Right ventricle myocardium inferior (tissue), 1 donor: ENCODE data around the gene BBS7. TPM values are rescaled to one million over a fixed set of nuclear protein-coding genes. Genes with fewer than 3 reads are reported as not detected.
A peak's percentile ranks its signal among the peaks of the same experiment; 100 is the strongest.

Experiments
- ATAC-seq: fragments of 200-7000 bp; cut with Tn5 transposase; one replicate; pipeline ENCODE4 v1.9.1; 2020; ENCODE audit warnings: mild to moderate bottlenecking, moderate library complexity
- DNase-seq: peaks from one replicate; pipeline ENCODE4 v3.0.0; 2021; ENCODE audit errors: missing footprints
- intact Hi-C: fragments of 100-400 bp; cut with DNase I; formaldehyde crosslinking; loops from one replicate; pipeline ENCODE4 v1.11.0; 2022
- long read RNA-seq: library from polyadenylated mRNA; unstranded; transcript quantifications from one replicate; pipeline ENCODE4 v2.0.0, GENCODE V29; 2021
- total RNA-seq: library from RNA; stranded (reverse); fragmentation: NEBNext Ultra II Directional; extraction: Animal tissue kit (Norgen Biotek cat#: 25700); gene quantifications from one replicate; pipeline ENCODE4 v1.2.1, GENCODE V29; 2021
- donor health status: DM: no; HTN: yes; CAD: no; lungs with severe emphysema.

Gene BBS7
- 5.4 TPM for total RNA-seq
- long read RNA-seq, partial matches to known transcripts, result 0 of 4 reads
- long read RNA-seq, other reads (novel, unspliced or antisense), result 2 of 4 reads

GRCh38 chr4:121869841-121870822 lies at the start of gene BBS7:
TSS of gene BBS7 (minus strand) at chr4:121870474. CDS start at chr4:121870313, 161 bp downstream.
- intact Hi-C loops, result no loop called here
- ATAC-seq (peak; percentile 100), DNase-seq (peak; percentile 99)

GRCh38 chr4:121913667-121914066 lies 43.4 kb upstream of the BBS7 start:
- intact Hi-C loops, result no loop called here
- ATAC-seq (no peak), DNase-seq (no peak)

- ATAC-seq (no peak), DNase-seq (no peak)
- intact Hi-C loops, result no loop called here
Observed at GRCh38 chr4:121908346-121908745, 38.1 kb upstream of the BBS7 start.

GRCh38 chr4:121900132-121900983 lies 30.1 kb upstream of the BBS7 start:
- intact Hi-C loops, result no loop called here
- DNase-seq, result no peak
- peak; percentile 34 for ATAC-seq

GRCh38 chr4:121898150-121898549 lies 27.9 kb upstream of the BBS7 start:
- intact Hi-C loops, result no loop called here
- DNase-seq, result no peak
- no peak for ATAC-seq

GRCh38 chr4:121888134-121888533 lies 17.9 kb upstream of the BBS7 start:
- no peak for DNase-seq
- intact Hi-C loops, result no loop called here
- no peak for ATAC-seq

- no peak for ATAC-seq
- intact Hi-C loops, result no loop called here
- DNase-seq, result no peak
Observed at GRCh38 chr4:121885115-121885514, 14.8 kb upstream of the BBS7 start.

GRCh38 chr4:121881158-121881557 lies 10.9 kb upstream of the BBS7 start:
- DNase-seq, result no peak
- intact Hi-C loops, result no loop called here
- ATAC-seq, result no peak

GRCh38 chr4:121879135-121879534 lies 8.9 kb upstream of the BBS7 start:
- no peak for ATAC-seq
- intact Hi-C loops, result no loop called here
- DNase-seq, result no peak

GRCh38 chr4:121877041-121877773 lies 6.9 kb upstream of the BBS7 start:
- DNase-seq (no peak), ATAC-seq (no peak)
- intact Hi-C loops, result no loop called here

GRCh38 chr4:121876070-121876469 lies 5.8 kb upstream of the BBS7 start:
- no peak for ATAC-seq
- no peak for DNase-seq
- intact Hi-C loops, result no loop called here

GRCh38 chr4:121875652-121876051 lies 5.4 kb upstream of the BBS7 start:
- ATAC-seq (no peak), DNase-seq (no peak)
- intact Hi-C loops, result no loop called here

- no peak for DNase-seq
- intact Hi-C loops, result no loop called here
- ATAC-seq, result no peak
Observed at GRCh38 chr4:121873604-121874003, 3.3 kb upstream of the BBS7 start.

GRCh38 chr4:121863799-121864198 lies 6.5 kb downstream of the BBS7 start:
- ATAC-seq (no peak), DNase-seq (no peak)
- intact Hi-C loops, result no loop called here

GRCh38 chr4:121861426-121861825 lies 8.8 kb downstream of the BBS7 start:
- intact Hi-C loops, result no loop called here

GRCh38 chr4:121860121-121860520 lies 10.2 kb downstream of the BBS7 start:
- ATAC-seq (no peak), DNase-seq (no peak)
- intact Hi-C loops, result no loop called here

More at GRCh38 chr4:121861426-121861825, 8.8 kb downstream of the BBS7 start:
- DNase-seq (no peak), ATAC-seq (no peak)

- no peak for DNase-seq
- no peak for ATAC-seq
- intact Hi-C loops, result no loop called here
Observed at GRCh38 chr4:121851354-121851753, 18.9 kb downstream of the BBS7 start.

GRCh38 chr4:121846662-121847061 lies 23.6 kb downstream of the BBS7 start:
- no peak for ATAC-seq
- intact Hi-C loops, result no loop called here
- no peak for DNase-seq

GRCh38 chr4:121842862-121843261 lies 27.4 kb downstream of the BBS7 start:
- DNase-seq, result no peak
- no peak for ATAC-seq
- intact Hi-C loops, result no loop called here
